ENCODE data around the gene ITGAL. TPM values are rescaled to one million over a fixed set of nuclear protein-coding genes. Genes with fewer than 3 reads are reported as not detected.

Gene ITGAL
- total and polyA plus RNA-seq, 3 donors from 2014 or later = 2.8 to 6.7 (median 5.0) TPM

DNA sequence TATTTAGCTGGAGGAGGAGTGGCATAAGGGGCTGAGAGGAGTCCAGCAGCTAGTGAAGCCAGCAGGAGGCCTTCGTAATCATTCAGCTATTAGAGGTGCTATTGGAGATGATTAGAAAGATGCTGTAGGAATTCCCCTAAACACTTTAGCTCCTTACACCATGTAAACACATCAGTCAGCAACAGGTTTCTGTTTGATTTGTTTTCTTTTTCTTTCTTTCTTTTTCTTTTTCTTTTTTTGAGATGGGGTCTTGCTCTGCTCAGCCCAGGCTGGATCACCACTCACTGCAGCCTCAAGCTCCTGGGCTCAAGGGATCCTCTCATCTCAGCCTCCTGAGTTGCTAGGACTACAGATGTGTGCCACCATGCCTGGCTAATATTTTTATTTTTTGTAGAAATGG, 16.2 kb upstream of the ITGAL start:
- Histone ChIP-seq H3K36me3 (ENCODE audit: low read depth, missing control alignments) (no peaks in the 10 kb centered on the region), H3K27me3 (no peaks in the 10 kb centered on the region), H3K9me3 (no peaks in the 10 kb centered on the region), H3K4me1 (no peaks in the 10 kb centered on the region), H3K27ac (no peak overlapping the region), H3K4me3 (no peak overlapping the region)
- no peak for DNase-seq
- TF ChIP-seq, protein P1, sequence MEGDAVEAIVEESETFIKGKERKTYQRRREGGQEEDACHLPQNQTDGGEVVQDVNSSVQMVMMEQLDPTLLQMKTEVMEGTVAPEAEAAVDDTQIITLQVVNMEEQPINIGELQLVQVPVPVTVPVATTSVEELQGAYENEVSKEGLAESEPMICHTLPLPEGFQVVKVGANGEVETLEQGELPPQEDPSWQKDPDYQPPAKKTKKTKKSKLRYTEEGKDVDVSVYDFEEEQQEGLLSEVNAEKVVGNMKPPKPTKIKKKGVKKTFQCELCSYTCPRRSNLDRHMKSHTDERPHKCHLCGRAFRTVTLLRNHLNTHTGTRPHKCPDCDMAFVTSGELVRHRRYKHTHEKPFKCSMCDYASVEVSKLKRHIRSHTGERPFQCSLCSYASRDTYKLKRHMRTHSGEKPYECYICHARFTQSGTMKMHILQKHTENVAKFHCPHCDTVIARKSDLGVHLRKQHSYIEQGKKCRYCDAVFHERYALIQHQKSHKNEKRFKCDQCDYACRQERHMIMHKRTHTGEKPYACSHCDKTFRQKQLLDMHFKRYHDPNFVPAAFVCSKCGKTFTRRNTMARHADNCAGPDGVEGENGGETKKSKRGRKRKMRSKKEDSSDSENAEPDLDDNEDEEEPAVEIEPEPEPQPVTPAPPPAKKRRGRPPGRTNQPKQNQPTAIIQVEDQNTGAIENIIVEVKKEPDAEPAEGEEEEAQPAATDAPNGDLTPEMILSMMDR (IDR thresholded peaks at IDR 0.05) = no peak
- no peak for TF ChIP-seq POLR2A (IDR thresholded peaks at IDR 0.05)
- intact Hi-C loops (cut with DNase I; ENCODE audit: low total_unique reads) = no loop called here
- 85 to 93% methylated on average over 1 of the region's 1 CpG for WGBS, 2 donors

DNA sequence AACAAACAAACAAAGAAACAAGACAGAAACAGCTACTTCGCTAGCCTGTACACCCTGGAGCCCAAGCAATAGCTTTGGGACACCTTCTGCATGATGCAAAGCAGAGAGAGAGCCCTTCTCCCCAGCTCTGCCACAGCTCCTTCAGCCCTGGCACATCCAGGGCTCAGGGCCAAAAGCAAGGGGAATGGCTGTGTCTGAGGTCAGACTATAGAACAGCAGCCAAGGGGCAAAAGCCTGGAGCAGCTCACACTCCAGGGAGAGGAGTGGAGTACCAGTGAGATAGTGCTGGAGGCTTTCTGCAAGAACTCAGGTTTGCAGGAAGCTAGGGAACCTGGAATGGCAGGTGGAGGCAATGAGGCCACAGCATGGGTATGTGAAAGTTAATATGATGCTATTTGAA, 15.3 kb upstream of the ITGAL start:
- no peak for TF ChIP-seq POLR2A (IDR thresholded peaks at IDR 0.05)
- TF ChIP-seq, protein P1 (IDR thresholded peaks at IDR 0.05) = no peak
- 80 to 100% methylated on average over 1 of the region's 1 CpG for WGBS, 2 donors
- no peaks in the 10 kb centered on the region for H3K27me3 ChIP-seq
- H3K36me3 ChIP-seq (ENCODE audit: low read depth, missing control alignments) = no peaks in the 10 kb centered on the region
- intact Hi-C loops (cut with DNase I; ENCODE audit: low total_unique reads) = no loop called here
- H3K4me3 ChIP-seq = no peak overlapping the region
- H3K9me3 ChIP-seq = no peaks in the 10 kb centered on the region
- H3K4me1 ChIP-seq = no peaks in the 10 kb centered on the region
- no peak for DNase-seq
- no peak overlapping the region for H3K27ac ChIP-seq

DNA sequence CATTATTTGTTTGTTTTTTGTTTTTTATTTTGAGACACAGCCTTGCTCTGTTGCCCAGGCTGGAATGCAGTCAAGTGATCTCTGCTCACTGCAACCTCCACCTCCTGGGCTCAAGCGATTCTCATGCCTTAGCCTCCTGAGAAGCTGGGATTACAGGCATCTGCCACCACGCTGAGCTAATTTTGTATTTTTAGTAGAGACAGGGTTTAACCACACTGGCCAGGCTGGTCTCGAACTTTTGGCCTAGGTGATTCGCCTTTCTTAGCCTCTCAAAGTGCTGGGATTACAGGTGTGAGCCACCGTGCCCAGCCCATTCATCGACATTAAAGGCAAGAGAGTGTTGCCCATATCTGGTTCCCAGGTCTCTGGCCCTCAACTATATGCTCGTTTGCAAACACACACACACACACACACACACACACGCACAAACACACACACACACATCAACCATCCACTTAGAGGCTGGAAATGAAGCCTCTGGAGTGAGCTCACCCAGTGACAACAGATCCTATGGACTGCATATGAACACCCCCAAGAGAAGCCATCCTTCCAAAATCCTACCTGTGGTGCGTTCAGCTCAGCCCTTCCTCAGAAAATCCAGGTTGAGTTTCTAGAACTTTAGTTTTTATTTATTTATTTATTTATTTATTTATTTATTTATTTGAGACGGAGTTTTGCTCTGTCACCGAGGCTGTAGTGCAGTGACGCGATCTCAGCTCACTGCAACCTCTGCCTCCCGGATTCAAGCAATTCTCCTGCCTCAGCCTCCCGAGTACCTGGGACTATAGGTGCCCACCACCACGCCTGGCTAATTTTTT, 14.6 kb upstream of the ITGAL start:
- no peaks in the 10 kb centered on the region for H3K4me1 ChIP-seq
- no peaks in the 10 kb centered on the region for H3K9me3 ChIP-seq
- H3K4me3 ChIP-seq = no peak overlapping the region
- TF ChIP-seq, protein P1 (IDR thresholded peaks at IDR 0.05) = no peak
- no peak for TF ChIP-seq POLR2A (IDR thresholded peaks at IDR 0.05)
- intact Hi-C loops (cut with DNase I; ENCODE audit: low total_unique reads) = no loop called here
- DNase-seq = no peak
- no peak overlapping the region for H3K27ac ChIP-seq
- H3K27me3 ChIP-seq = no peaks in the 10 kb centered on the region
- no peaks in the 10 kb centered on the region for H3K36me3 ChIP-seq (ENCODE audit: low read depth, missing control alignments)
- 87 to 92% methylated on average over 16 of the region's 16 CpGs for WGBS, 2 donors

DNA sequence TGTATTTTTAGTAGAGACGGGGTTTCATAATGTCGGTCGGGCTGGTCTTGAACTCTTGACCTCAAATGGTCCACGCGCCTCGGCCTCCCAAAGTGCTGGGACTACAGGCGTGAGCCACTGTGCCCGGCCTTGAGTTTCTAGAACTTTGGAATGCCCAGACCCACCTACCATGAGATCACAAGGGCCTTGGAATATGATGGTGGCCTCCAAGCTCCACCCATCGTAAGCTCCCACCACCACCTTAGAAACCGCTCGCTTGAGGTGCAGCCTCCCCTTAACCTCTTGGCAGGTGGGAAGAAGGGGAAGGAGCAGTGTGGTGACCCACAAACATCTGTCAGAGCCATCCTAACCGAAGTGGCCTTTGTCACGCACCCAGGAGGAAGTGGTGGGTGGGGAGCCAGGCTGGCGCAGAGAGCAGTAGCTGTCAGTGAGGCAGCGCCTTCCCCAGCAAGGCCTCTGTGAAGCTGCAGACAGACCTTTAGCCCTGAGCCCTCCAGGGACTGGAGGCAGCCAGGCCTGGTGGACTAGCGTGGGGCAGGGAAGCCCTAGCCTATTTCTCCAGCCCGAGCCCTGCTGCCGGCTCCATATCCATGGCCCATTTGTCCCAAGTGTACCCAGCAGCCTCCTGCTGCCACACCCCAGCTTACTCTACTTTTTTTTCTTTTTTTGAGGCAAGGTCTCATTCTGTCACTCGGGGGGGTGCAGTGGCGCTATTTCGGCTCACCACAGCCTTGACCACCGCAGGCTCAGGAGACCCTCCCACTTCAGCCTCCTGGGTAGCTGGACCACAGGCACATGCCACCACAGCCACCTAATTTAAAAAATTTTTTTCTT, 13.8 kb upstream of the ITGAL start:
- DNase-seq = no peak
- intact Hi-C loops (cut with DNase I; ENCODE audit: low total_unique reads) = no loop called here
- Histone ChIP-seq H3K4me3 (no peak overlapping the region), H3K27me3 (no peaks in the 10 kb centered on the region), H3K27ac (no peak overlapping the region), H3K9me3 (no peaks in the 10 kb centered on the region), H3K4me1 (no peaks in the 10 kb centered on the region), H3K36me3 (ENCODE audit: low read depth, missing control alignments) (no peaks in the 10 kb centered on the region)
- TF ChIP-seq POLR2A (IDR thresholded peaks at IDR 0.05) = no peak
- TF ChIP-seq, protein P1 (IDR thresholded peaks at IDR 0.05) = no peak
- WGBS, 2 donors = 77 to 78% methylated on average over 22 of the region's 22 CpGs

All from testis (tissue), 3 donors.